ENCODE measurements around the gene KCND3.

DNA sequence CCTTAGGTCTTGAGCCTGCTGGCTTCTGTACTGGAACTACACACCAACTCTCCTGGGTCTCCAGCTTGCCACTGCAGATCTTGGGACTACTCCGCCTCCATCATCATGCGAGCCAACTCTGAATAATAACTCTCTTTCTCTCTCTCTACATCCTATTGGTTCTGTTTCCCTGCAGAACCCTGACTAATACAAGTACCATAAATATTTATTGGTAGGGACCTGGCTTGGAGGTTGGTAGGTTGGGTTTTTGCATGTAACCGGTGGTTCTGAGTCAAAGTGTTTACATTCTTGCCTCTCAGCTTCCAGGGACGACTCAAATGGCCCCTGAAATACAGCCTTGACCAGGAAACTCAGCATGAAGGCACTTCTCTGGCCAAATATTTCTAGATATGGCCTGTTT is 110.4 kb downstream of the KCND3 start:
- TF ChIP-seq, protein P1, sequence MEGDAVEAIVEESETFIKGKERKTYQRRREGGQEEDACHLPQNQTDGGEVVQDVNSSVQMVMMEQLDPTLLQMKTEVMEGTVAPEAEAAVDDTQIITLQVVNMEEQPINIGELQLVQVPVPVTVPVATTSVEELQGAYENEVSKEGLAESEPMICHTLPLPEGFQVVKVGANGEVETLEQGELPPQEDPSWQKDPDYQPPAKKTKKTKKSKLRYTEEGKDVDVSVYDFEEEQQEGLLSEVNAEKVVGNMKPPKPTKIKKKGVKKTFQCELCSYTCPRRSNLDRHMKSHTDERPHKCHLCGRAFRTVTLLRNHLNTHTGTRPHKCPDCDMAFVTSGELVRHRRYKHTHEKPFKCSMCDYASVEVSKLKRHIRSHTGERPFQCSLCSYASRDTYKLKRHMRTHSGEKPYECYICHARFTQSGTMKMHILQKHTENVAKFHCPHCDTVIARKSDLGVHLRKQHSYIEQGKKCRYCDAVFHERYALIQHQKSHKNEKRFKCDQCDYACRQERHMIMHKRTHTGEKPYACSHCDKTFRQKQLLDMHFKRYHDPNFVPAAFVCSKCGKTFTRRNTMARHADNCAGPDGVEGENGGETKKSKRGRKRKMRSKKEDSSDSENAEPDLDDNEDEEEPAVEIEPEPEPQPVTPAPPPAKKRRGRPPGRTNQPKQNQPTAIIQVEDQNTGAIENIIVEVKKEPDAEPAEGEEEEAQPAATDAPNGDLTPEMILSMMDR (IDR thresholded peaks at IDR 0.05) = no peak
- no peak for TF ChIP-seq POLR2A (IDR thresholded peaks at IDR 0.05)

Data from tibial nerve (tissue), 3 donors.